HPDE6-E6E7 (cell line): ENCODE measurements around the gene ATP6V0C.
"Not testable (repeated sequence)": the region's sequence is repeated elsewhere in the genome, so short reads cannot be mapped to it uniquely, and the experiment has no call there.

Experiments used
- DNase-seq: peaks from one replicate; pipeline ENCODE4 v3.0.0; 2011; ENCODE audit warnings: missing footprints; ENCODE audit errors: extremely low spot score

The ATP6V0C gene

GRCh38 chr16:2474877-2475412 lies 38.8 kb upstream of the ATP6V0C start, which contains the start of gene TBC1D24:
TBC1D24 (plus strand) TSS chr16:2475127; CDS start chr16:2496149, 21,022 bp downstream.
- DNase-seq: peak; percentile 96

GRCh38 chr16:2475413-2476344 lies 38.1 kb upstream of the ATP6V0C start:
- no peak for DNase-seq

GRCh38 chr16:2476345-2476720 lies 37.4 kb upstream of the ATP6V0C start:
- DNase-seq: no peak

- DNase-seq: no peak
These were observed 37.0 kb upstream of the ATP6V0C start for GRCh38 chr16:2476741-2477140.

GRCh38 chr16:2477327-2477726 lies 36.4 kb upstream of the ATP6V0C start:
- no peak for DNase-seq

GRCh38 chr16:2478279-2478678 lies 35.5 kb upstream of the ATP6V0C start:
- no peak for DNase-seq

- DNase-seq: not testable (repeated sequence)
These were observed 33.8 kb upstream of the ATP6V0C start for GRCh38 chr16:2479996-2480395.

- DNase-seq: no peak
These were observed 32.8 kb upstream of the ATP6V0C start for GRCh38 chr16:2480948-2481347.

- no peak for DNase-seq
These were observed 32.1 kb upstream of the ATP6V0C start for GRCh38 chr16:2481676-2482075.

GRCh38 chr16:2482249-2482648 lies 31.5 kb upstream of the ATP6V0C start:
- DNase-seq: no peak

- no peak for DNase-seq
These were observed 30.8 kb upstream of the ATP6V0C start for GRCh38 chr16:2482708-2483534.

GRCh38 chr16:2483939-2484897 lies 29.5 kb upstream of the ATP6V0C start:
- no peak for DNase-seq

GRCh38 chr16:2484898-2485508 lies 28.7 kb upstream of the ATP6V0C start:
- no peak for DNase-seq

GRCh38 chr16:2485811-2486507 lies 27.8 kb upstream of the ATP6V0C start:
- no peak for DNase-seq

- no peak for DNase-seq
These were observed 26.9 kb upstream of the ATP6V0C start for GRCh38 chr16:2486645-2487516.

- no peak for DNase-seq
These were observed 26.3 kb upstream of the ATP6V0C start for GRCh38 chr16:2487517-2487842.

- DNase-seq: no peak
These were observed 25.7 kb upstream of the ATP6V0C start for GRCh38 chr16:2487903-2488531.

- no peak for DNase-seq
These were observed 24.2 kb upstream of the ATP6V0C start for GRCh38 chr16:2489581-2489980.
